GM12878 (cell line): ENCODE data around the gene HNRNPU. TPM values are rescaled to one million over a fixed set of nuclear protein-coding genes. Genes with fewer than 3 reads are reported as not detected.

ENCODE experiments used
- CBX5 ChIP-seq: sonication (generic); IDR thresholded peaks from 2 replicates; pipeline ENCODE4 v1.6.1; 2016; ENCODE audit warnings: low read depth, moderate library complexity, mild to moderate bottlenecking, inconsistent platforms
- EED ChIP-seq: sonication (generic); IDR thresholded peaks from 2 replicates; pipeline ENCODE4 v1.6.1; 2016; ENCODE audit warnings: antibody characterized with exemption, low read depth
- ESRRA ChIP-seq: IDR thresholded peaks from 2 replicates; pipeline ENCODE4 v1.6.1; 2012; ENCODE audit warnings: mild to moderate bottlenecking, low read length, improper control_type of control experiment
- EZH2 ChIP-seq: IDR thresholded peaks from 2 replicates; pipeline ENCODE4 v1.6.1; 2012; ENCODE audit warnings: low read depth, mild to moderate bottlenecking, control low read depth, inconsistent platforms, low read length, borderline replicate concordance; ENCODE audit not compliant: control insufficient read depth
- KAT2A ChIP-seq: conservative IDR thresholded peaks from 2 replicates; pipeline ENCODE4 v1.6.1; 2011; ENCODE audit warnings: low read depth, low read length; ENCODE audit not compliant: control insufficient read depth
- KLF5 ChIP-seq: fragments of 450-650 bp; IDR thresholded peaks from 2 replicates; pipeline ENCODE4 v1.6.1; 2014; ENCODE audit warnings: mild to moderate bottlenecking; ENCODE audit not compliant: partially characterized antibody
- NBN ChIP-seq: fragments of 450-650 bp; IDR thresholded peaks from 2 replicates; pipeline ENCODE4 v1.6.1; 2016
- POLR2AphosphoS2 ChIP-seq: IDR thresholded peaks from 2 replicates; pipeline ENCODE4 v1.6.1; 2011; ENCODE audit warnings: low read depth, mild to moderate bottlenecking, low read length, improper control_type of control experiment, moderate library complexity
- POLR2AphosphoS5 ChIP-seq: IDR thresholded peaks from 2 replicates; pipeline ENCODE4 v1.6.1; 2011; ENCODE audit warnings: mild to moderate bottlenecking, low read length, inconsistent platforms
- POU2F2 ChIP-seq: IDR thresholded peaks from 3 replicates; pipeline ENCODE4 v1.6.1; 2011; ENCODE audit warnings: low read depth, mild to moderate bottlenecking, low read length, borderline replicate concordance
- REST ChIP-seq: IDR thresholded peaks from 2 replicates; pipeline ENCODE4 v1.6.1; 2012; ENCODE audit warnings: mild to moderate bottlenecking, low read depth, low read length
- SUPT20H ChIP-seq: IDR thresholded peaks from 2 replicates; pipeline ENCODE4 v1.6.1; 2011; ENCODE audit warnings: low read depth, mild to moderate bottlenecking, low read length, moderate library complexity, borderline replicate concordance; ENCODE audit not compliant: control insufficient read depth
- SUZ12 ChIP-seq: fragments of 200-600 bp; sonication (generic); IDR thresholded peaks from one replicate; pipeline ENCODE4 v1.6.1; 2018; ENCODE audit warnings: antibody characterized with exemption, mild to moderate bottlenecking; ENCODE audit not compliant: unreplicated experiment
- TCF12 ChIP-seq: IDR thresholded peaks from 2 replicates; pipeline ENCODE4 v1.6.1; 2011; ENCODE audit warnings: low read depth, mild to moderate bottlenecking, low read length
- TCF7 ChIP-seq: IDR thresholded peaks from 2 replicates; pipeline ENCODE4 v1.6.1; 2014; ENCODE audit warnings: antibody characterized with exemption, borderline replicate concordance
- WRNIP1 ChIP-seq: IDR thresholded peaks from 2 replicates; pipeline ENCODE4 v1.6.1; 2011; ENCODE audit warnings: low read depth, low read length, improper control_type of control experiment, borderline replicate concordance
- YBX1 ChIP-seq: fragments of 450-650 bp; IDR thresholded peaks from 2 replicates; pipeline ENCODE4 v1.6.1; 2016; ENCODE audit warnings: antibody characterized with exemption
- ZBTB40 ChIP-seq: fragments of 450-650 bp; IDR thresholded peaks from 2 replicates; pipeline ENCODE4 v1.6.1; 2016; ENCODE audit warnings: mild to moderate bottlenecking, moderate library complexity, borderline replicate concordance
- ZNF217 ChIP-seq: fragments of 450-650 bp; IDR thresholded peaks from 2 replicates; pipeline ENCODE4 v1.6.1; 2017; ENCODE audit warnings: antibody characterized with exemption, mild to moderate bottlenecking
- ZSCAN29 ChIP-seq: fragments of 450-650 bp; IDR thresholded peaks from 2 replicates; pipeline ENCODE4 v1.6.1; 2017; ENCODE audit warnings: mild to moderate bottlenecking, moderate library complexity
- polyA plus RNA-seq, 11 experiments: library from polyadenylated mRNA; depleted of rRNA in 4 of 11; unstranded in 6 of 11; stranded (reverse) in 5 of 11; fragments of >200 nt; fragmentation: Nextera tagmentation in 4 of 11; fragmentation: Illumina TruSeq in 1 of 11; extraction: Ambion mirVana in 4 of 11; extraction: Trizol in 1 of 11; gene quantifications; 1 replicate in 1 of 11; 2 replicates in 10 of 11; pipeline versions ENCODE4 v1.2.1 to v1.2.3, GENCODE V29; 2011 to 2016; ENCODE audit warnings: inconsistent platforms in 2 of 11, missing spikeins in 2 of 11, low read depth in 1 of 11
- total RNA-seq, 4 experiments: library from RNA; depleted of rRNA in 3 of 4; stranded (reverse); fragments of >200 nt in 3 of 4; fragmentation: Illumina TruSeq in 1 of 4; extraction: Trizol in 1 of 4; gene quantifications; 2 replicates each; pipeline versions ENCODE4 v1.2.1 to v1.2.3, GENCODE V29; 2013 to 2021

HNRNPU gene
- total and polyA plus RNA-seq, 10 of the 15 experiments (the other 5 are each of a cell fraction or from before 2014, with no cell fraction given), result 163 to 569 (median 420) TPM

GRCh38 chr1:244862699-244863490 is 1.4 kb downstream of the HNRNPU start (continued):
- no peak for TF ChIP-seq ZBTB40
- TF ChIP-seq POU2F2, result peak; percentile 46; the same call in 1 of the 3 replicates
- TF ChIP-seq ZSCAN29, result no peak
- TF ChIP-seq EZH2, result no peak
- no peak for TF ChIP-seq ZNF217
- TF ChIP-seq CBX5, result no peak
- no peak for TF ChIP-seq YBX1
- TF ChIP-seq TCF12, result peak; percentile 74; the same call in 1 of the 2 replicates
- no peak for TF ChIP-seq REST
- TF ChIP-seq KAT2A, result no peak
- TF ChIP-seq TCF7, result no peak
- TF ChIP-seq SUPT20H, result no peak
- no peak for TF ChIP-seq ESRRA
- no peak for TF ChIP-seq NBN
- TF ChIP-seq KLF5, result no peak
- no peak for TF ChIP-seq WRNIP1
- TF ChIP-seq EED, result no peak
- TF ChIP-seq POLR2AphosphoS5, result peak; percentile 72
- no peak for TF ChIP-seq SUZ12
- peak; percentile 66; the same call in 1 of the 2 replicates for TF ChIP-seq POLR2AphosphoS2
